ENCODE measurements around the gene FAM20B. TPM values are rescaled to one million over a fixed set of nuclear protein-coding genes. Genes with fewer than 3 reads are reported as not detected.
A peak's percentile ranks its signal among the peaks of the same experiment; 100 is the strongest.
"Not testable (repeated sequence)": the region's sequence is repeated elsewhere in the genome, so short reads cannot be mapped to it uniquely, and the experiment has no call there.

Gene FAM20B
- total RNA-seq, 1 donor from 2014 or later: 40.4 TPM

DNA sequence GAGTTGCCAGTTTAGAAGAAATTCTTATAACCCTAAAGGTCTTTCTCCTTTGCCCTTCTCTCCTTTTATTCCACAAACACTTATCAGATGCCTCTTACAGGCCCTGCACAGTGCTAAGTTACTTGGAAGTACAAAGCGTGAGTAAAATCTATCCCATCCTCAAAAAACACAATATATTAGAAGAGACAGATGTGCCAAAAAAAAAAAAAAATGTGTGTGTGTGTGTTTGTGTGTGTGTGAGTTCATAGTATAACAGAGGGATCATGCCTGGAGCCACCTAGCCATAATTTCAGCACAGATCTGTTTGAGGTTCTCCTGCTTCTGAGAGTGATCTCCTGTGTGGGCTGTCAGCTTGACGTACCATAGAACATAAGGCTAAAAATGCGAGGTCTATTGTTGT, 5.0 kb downstream of the FAM20B start:
- Mint-ChIP-seq H3K4me3 (peak overlapping the region; percentile 27), H3K27me3 (no peaks in the 10 kb centered on the region), H3K4me1 (peaks cover 63% of the 10 kb centered on the region), H3K9me3 (no peaks in the 10 kb centered on the region), H3K27ac (no peak overlapping the region), H3K36me3 (ENCODE audit: low read depth) (peaks cover 1% of the 10 kb centered on the region)
- DNase-seq: no peak
- intact Hi-C loops (cut with micrococcal nuclease): no loop called here

GRCh38 chr1:179031284-179031683, 5.6 kb downstream of the FAM20B start:
- intact Hi-C loops (cut with micrococcal nuclease): no loop called here
- no peak for DNase-seq
- no peaks in the 10 kb centered on the region for H3K9me3 Mint-ChIP-seq
- peaks cover 65% of the 10 kb centered on the region for H3K4me1 Mint-ChIP-seq
- peak overlapping the region; percentile 18 for H3K4me3 Mint-ChIP-seq
- no peaks in the 10 kb centered on the region for H3K27me3 Mint-ChIP-seq
- no peak overlapping the region for H3K27ac Mint-ChIP-seq
- H3K36me3 Mint-ChIP-seq (ENCODE audit: low read depth): peaks cover 1% of the 10 kb centered on the region

GRCh38 chr1:179031855-179032513, 6.3 kb downstream of the FAM20B start:
- no peaks in the 10 kb centered on the region for H3K9me3 Mint-ChIP-seq
- H3K36me3 Mint-ChIP-seq (ENCODE audit: low read depth): no peaks in the 10 kb centered on the region
- intact Hi-C loops (cut with micrococcal nuclease): loop anchor here (2.0 kb wide), 1 partner anchor 21 kb away; no protein-coding TSS in a partner anchor
- peaks cover 69% of the 10 kb centered on the region for H3K4me1 Mint-ChIP-seq
- H3K27me3 Mint-ChIP-seq: no peaks in the 10 kb centered on the region
- no peak overlapping the region for H3K27ac Mint-ChIP-seq
- H3K4me3 Mint-ChIP-seq: no peak overlapping the region
- DNase-seq: no peak

DNA sequence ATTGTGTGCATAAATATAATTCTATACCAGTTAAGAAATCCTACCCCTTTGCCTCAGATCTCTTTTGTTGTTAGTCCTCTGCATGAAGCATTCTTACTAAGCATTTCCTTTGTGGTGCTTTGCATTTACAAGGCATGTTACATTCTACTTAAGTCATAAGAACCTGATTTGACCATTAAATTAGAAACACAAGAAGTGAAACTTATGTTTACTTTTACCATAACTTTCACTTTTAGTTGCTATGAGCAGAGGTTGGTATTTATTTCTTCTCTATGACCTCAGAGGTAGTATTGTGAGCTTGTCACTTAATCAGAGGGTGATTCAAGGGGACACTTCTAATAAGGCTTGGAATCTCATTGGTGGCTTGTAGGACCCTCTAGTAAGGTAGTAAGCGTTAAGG, 9.0 kb downstream of the FAM20B start:
- Mint-ChIP-seq H3K9me3 (no peaks in the 10 kb centered on the region), H3K27me3 (no peaks in the 10 kb centered on the region), H3K36me3 (ENCODE audit: low read depth) (no peaks in the 10 kb centered on the region), H3K4me3 (peak overlapping the region; percentile 62), H3K4me1 (peaks cover 70% of the 10 kb centered on the region), H3K27ac (peak overlapping the region; percentile 91)
- intact Hi-C loops (cut with micrococcal nuclease): loop anchor here (1.0 to 5.0 kb wide), 3 partner anchors 8 to 843 kb away; partner anchors contain the start of genes TOR1AIP2 and TOR3A
- no peak for DNase-seq

DNA sequence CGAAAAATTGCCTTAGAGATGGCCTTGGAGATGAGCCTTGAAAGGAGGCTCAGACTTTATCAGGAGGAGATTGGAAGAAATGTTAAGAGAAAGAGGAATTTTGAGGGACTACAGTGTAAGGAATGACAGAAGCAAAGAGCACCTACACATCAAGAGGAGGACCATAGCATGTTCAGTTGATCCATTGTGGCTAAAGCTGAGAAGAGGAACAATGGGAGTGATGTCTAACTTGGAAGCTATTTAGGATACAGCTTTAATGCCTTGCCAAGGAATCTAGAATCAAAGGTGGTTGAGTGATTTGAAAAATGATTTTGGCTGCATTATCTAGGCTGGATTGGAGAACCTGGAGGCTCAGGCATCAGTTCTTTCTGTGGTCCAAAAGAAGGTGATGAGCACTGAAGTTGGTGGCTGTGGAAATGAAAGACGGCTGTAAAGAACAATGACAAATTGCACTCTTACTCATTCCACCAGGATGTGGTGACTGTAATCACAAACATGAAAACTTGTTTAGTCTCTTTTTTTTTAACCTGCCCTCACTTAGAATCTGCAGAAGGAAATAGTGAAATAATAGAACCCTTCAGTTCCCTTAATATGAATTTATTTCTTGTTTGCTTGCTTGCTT, 11.3 kb downstream of the FAM20B start:
- intact Hi-C loops (cut with micrococcal nuclease): loop anchor here (1.0 to 5.0 kb wide), 3 partner anchors 44 to 840 kb away; partner anchors contain the start of gene TOR1AIP2
- Mint-ChIP-seq H3K9me3 (no peaks in the 10 kb centered on the region), H3K27ac (peak overlapping the region; percentile 10)

GRCh38 chr1:179038528-179039281, 13.0 kb downstream of the FAM20B start:
- no peak for DNase-seq
- peak overlapping the region; percentile 14 for H3K4me3 Mint-ChIP-seq
- no peaks in the 10 kb centered on the region for H3K27me3 Mint-ChIP-seq
- H3K27ac Mint-ChIP-seq: peak overlapping the region; percentile 30
- no peaks in the 10 kb centered on the region for H3K9me3 Mint-ChIP-seq
- H3K36me3 Mint-ChIP-seq (ENCODE audit: low read depth): peaks cover 2% of the 10 kb centered on the region
- H3K4me1 Mint-ChIP-seq: peaks cover 47% of the 10 kb centered on the region
- intact Hi-C loops (cut with micrococcal nuclease): loop anchor here (5.0 kb wide), 1 partner anchor 839 kb away; the partner anchor contains the start of gene TOR1AIP2

More for the DNA sequence above, 11.3 kb downstream of the FAM20B start:
- DNase-seq: peak; percentile 82
- no peaks in the 10 kb centered on the region for H3K36me3 Mint-ChIP-seq (ENCODE audit: low read depth)
- H3K4me1 Mint-ChIP-seq: peaks cover 54% of the 10 kb centered on the region
- H3K4me3 Mint-ChIP-seq: peak overlapping the region; percentile 4
- H3K27me3 Mint-ChIP-seq: no peaks in the 10 kb centered on the region

DNA sequence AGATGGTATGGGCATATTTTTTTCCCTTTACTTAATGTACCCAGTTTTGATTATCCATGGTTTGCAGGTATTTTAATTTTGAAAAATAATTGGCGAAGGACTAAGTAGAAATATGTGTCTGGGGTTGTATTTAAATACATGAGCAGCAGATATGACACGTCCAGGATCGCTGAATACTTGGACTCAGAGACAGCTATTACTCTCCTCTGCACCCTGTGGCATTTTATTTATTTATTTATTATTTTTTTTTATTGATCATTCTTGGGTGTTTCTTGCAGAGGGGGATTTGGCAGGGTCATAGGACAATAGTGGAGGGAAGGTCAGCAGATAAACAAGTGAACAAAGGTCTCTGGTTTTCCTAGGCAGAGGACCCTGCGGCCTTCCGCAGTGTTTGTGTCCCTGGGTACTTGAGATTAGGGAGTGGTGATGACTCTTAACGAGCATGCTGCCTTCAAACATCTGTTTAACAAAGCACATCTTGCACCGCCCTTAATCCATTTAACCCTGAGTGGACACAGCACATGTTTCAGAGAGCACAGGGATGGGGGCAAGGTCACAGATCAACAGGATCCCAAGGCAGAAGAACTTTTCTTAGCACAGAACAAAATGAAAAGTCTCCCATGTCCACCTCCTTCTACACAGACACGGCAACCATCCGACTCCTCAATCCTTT, 13.9 kb downstream of the FAM20B start:
- not testable (repeated sequence) for H3K4me3 Mint-ChIP-seq; H3K27me3 Mint-ChIP-seq; H3K36me3 Mint-ChIP-seq (ENCODE audit: low read depth); DNase-seq; H3K9me3 Mint-ChIP-seq
- Mint-ChIP-seq H3K4me1 (peaks cover 39% of the 10 kb centered on the region), H3K27ac (peak overlapping the region; percentile 10)
- intact Hi-C loops (cut with micrococcal nuclease): loop anchor here (5.0 kb wide), 1 partner anchor 838 kb away; the partner anchor contains the start of gene TOR1AIP2

DNA sequence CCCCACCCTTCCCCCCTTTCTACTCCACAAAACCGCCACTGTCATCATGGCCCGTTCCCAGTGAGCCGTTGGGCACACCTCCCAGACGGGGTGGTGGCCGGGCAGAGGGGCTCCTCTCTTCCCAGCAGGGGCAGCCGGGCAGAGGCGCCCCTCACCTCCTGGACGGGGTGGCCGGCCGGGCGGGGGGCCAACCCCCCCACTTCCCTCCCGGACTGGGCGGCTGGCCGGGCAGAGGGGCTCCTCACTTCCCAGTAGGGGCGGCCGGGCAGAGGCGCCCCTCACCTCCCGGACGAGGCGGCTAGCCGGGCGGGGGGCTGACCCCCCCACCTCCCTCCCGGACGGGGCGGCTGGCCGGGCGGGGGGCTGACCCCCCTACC, 14.5 kb downstream of the FAM20B start:
- H3K27me3 Mint-ChIP-seq; H3K9me3 Mint-ChIP-seq; DNase-seq; H3K4me3 Mint-ChIP-seq; H3K27ac Mint-ChIP-seq; intact Hi-C loops (cut with micrococcal nuclease); H3K36me3 Mint-ChIP-seq (ENCODE audit: low read depth): not testable (repeated sequence)
- peaks cover 34% of the 10 kb centered on the region for H3K4me1 Mint-ChIP-seq

GRCh38 chr1:179042087-179042486, 16.4 kb downstream of the FAM20B start:
- H3K27me3 Mint-ChIP-seq: no peaks in the 10 kb centered on the region
- no peak for DNase-seq
- no peak overlapping the region for H3K27ac Mint-ChIP-seq
- intact Hi-C loops (cut with micrococcal nuclease): no loop called here
- no peaks in the 10 kb centered on the region for H3K9me3 Mint-ChIP-seq
- no peak overlapping the region for H3K4me3 Mint-ChIP-seq
- peaks cover 19% of the 10 kb centered on the region for H3K4me1 Mint-ChIP-seq
- H3K36me3 Mint-ChIP-seq (ENCODE audit: low read depth): peaks cover 6% of the 10 kb centered on the region

- DNase-seq: no peak
- intact Hi-C loops (cut with micrococcal nuclease): no loop called here
- Mint-ChIP-seq H3K4me3 (no peak overlapping the region), H3K27ac (no peak overlapping the region), H3K9me3 (no peaks in the 10 kb centered on the region), H3K36me3 (ENCODE audit: low read depth) (peaks cover 9% of the 10 kb centered on the region), H3K4me1 (peaks cover 18% of the 10 kb centered on the region), H3K27me3 (no peaks in the 10 kb centered on the region)
These were observed 17.0 kb downstream of the FAM20B start for GRCh38 chr1:179042700-179043099.

DNA sequence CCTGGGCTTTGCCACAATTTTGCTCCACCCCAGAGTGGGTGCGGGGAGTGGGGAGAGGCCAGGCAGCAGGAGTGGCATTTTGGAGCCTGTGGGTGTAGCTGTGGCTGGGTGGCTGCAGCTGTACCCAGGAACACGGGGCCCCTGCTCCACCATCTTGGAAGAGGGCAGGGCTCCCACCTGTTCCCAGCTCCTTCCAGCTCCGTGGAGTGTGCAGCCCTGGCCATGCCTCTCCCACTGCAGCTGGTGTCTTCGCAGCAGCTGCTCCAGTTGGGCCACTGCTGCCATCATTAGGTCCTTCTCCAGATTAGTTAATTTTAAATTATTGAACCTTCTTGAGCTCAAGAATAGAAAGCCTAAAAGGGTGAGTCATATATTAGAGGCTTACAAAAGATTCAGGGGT, 17.6 kb downstream of the FAM20B start:
- Mint-ChIP-seq H3K4me3 (no peak overlapping the region), H3K27me3 (no peaks in the 10 kb centered on the region), H3K36me3 (ENCODE audit: low read depth) (peaks cover 9% of the 10 kb centered on the region), H3K9me3 (no peaks in the 10 kb centered on the region), H3K4me1 (peaks cover 16% of the 10 kb centered on the region), H3K27ac (no peak overlapping the region)
- DNase-seq: no peak
- intact Hi-C loops (cut with micrococcal nuclease): no loop called here

GRCh38 chr1:179043907-179044306, 18.2 kb downstream of the FAM20B start:
- intact Hi-C loops (cut with micrococcal nuclease): no loop called here
- H3K4me3 Mint-ChIP-seq: no peak overlapping the region
- peaks cover 11% of the 10 kb centered on the region for H3K4me1 Mint-ChIP-seq

DNA sequence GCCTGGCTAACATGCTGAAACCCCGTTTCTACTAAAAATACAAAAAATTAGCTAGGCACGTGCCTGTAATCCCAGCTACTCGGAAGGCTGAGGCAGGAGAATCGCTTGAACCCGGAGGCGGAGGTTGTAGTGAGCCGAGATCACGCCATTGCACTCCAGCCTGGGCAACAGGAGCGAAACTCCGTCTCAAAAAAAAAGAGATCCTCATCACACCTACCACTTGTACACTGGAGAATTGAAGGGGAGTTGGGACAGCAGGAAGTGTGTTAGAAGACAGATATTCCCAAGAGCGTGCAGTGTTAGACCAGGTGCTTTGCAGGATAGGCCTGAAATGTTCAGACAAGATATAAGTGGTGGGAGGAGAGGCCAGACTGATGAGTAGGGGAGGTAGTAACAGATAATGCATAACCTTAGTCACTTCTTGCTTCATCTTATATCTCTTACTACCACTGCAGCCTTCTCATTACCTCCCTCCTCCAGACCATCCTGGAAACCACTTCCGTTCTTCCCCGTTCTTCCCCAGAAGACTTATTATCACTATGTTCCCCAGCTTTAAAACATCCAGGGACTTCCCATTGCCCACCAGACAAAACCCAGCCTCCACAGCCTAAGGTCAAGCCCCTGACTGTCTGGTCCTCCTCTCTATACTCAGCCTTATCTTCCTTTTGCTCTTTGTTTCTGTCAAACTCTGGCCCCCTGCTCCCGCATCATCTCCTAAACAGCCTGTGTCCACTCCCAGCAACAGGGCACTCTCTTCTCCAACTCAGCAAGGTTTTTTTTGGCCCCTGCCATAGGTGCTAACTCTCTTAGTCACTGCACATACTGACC, 21.3 kb downstream of the FAM20B start:
- Mint-ChIP-seq H3K9me3 (no peaks in the 10 kb centered on the region), H3K27ac (no peak overlapping the region), H3K4me1 (peaks cover 6% of the 10 kb centered on the region)

More at GRCh38 chr1:179043907-179044306, 18.2 kb downstream of the FAM20B start:
- H3K36me3 Mint-ChIP-seq (ENCODE audit: low read depth): peaks cover 9% of the 10 kb centered on the region
- H3K27ac Mint-ChIP-seq: no peak overlapping the region
- H3K27me3 Mint-ChIP-seq: no peaks in the 10 kb centered on the region
- H3K9me3 Mint-ChIP-seq: no peaks in the 10 kb centered on the region
- no peak for DNase-seq

More for the DNA sequence above, 21.3 kb downstream of the FAM20B start:
- DNase-seq: no peak
- Mint-ChIP-seq H3K27me3 (no peaks in the 10 kb centered on the region), H3K4me3 (no peak overlapping the region), H3K36me3 (ENCODE audit: low read depth) (peaks cover 9% of the 10 kb centered on the region)
- intact Hi-C loops (cut with micrococcal nuclease): no loop called here

All from activated CD4-positive, alpha-beta T cell treated with anti-CD3 and anti-CD28 coated beads, Interleukin-2, amount 10 ng/mL, durations not matched to agents 24 days and 14 days (primary cell).